ENCODE data around the gene ST3GAL4. TPM values are rescaled to one million over a fixed set of nuclear protein-coding genes. Genes with fewer than 3 reads are reported as not detected.

The ST3GAL4 gene
- total RNA-seq, 2 experiments from 2014 or later, result 1.6 TPM

DNA sequence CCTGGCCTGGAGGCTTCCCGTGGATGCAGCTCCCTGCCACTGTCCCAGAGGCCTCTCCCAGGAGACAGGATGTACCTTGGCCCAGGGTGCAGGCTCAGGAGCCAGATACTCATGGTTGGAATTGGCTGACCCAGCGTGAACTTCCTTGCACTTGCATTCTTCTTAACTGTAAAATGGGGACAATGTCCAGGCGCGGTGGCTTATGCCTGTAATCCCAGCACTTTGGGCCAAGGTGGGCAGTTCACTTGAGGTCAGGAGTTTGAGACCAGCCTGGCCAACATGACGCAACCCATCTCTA is 20.1 kb upstream of the ST3GAL4 start:
- no peak overlapping the region for H3K4me3 Mint-ChIP-seq
- intact Hi-C loops (cut with DNase I, micrococcal nuclease), result no loop called here
- ChIA-PET CTCF (interaction anchor here (0.7 kb wide), 1 partner anchor 133 kb away, joined by 3 read pairs; no protein-coding TSS in a partner anchor), POLR2A (no interaction called here)
- TF ChIP-seq, protein P1, sequence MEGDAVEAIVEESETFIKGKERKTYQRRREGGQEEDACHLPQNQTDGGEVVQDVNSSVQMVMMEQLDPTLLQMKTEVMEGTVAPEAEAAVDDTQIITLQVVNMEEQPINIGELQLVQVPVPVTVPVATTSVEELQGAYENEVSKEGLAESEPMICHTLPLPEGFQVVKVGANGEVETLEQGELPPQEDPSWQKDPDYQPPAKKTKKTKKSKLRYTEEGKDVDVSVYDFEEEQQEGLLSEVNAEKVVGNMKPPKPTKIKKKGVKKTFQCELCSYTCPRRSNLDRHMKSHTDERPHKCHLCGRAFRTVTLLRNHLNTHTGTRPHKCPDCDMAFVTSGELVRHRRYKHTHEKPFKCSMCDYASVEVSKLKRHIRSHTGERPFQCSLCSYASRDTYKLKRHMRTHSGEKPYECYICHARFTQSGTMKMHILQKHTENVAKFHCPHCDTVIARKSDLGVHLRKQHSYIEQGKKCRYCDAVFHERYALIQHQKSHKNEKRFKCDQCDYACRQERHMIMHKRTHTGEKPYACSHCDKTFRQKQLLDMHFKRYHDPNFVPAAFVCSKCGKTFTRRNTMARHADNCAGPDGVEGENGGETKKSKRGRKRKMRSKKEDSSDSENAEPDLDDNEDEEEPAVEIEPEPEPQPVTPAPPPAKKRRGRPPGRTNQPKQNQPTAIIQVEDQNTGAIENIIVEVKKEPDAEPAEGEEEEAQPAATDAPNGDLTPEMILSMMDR (IDR thresholded peaks at IDR 0.05), result no peak
- H3K4me1 ChIP-seq (ENCODE audit: insufficient read depth, low read length), result peaks cover 3% of the 10 kb centered on the region
- peaks cover 72% of the 10 kb centered on the region for H3K36me3 ChIP-seq (ENCODE audit: insufficient read depth, low read length)
- ATAC-seq (ENCODE audit: poor library complexity) (no peak), DNase-seq (no peak)
- H3K27me3 Mint-ChIP-seq, result no peaks in the 10 kb centered on the region
- peaks cover 78% of the 10 kb centered on the region for H3K36me3 Mint-ChIP-seq (ENCODE audit: low read depth)
- H3K9me3 ChIP-seq (ENCODE audit: control insufficient read depth in 1 of 2, insufficient read depth in 1 of 2, low read length in 2 of 2), result no peaks in the 10 kb centered on the region
- no peaks in the 10 kb centered on the region for H3K27me3 ChIP-seq (ENCODE audit: control insufficient read depth in 1 of 2, insufficient read depth in 2 of 2, low read length in 2 of 2)
- no peak overlapping the region for H3K27ac Mint-ChIP-seq
- no peak overlapping the region for H3K27ac ChIP-seq (ENCODE audit: low read depth in 1 of 2, low read length in 2 of 2)
- no peaks in the 10 kb centered on the region for H3K4me1 Mint-ChIP-seq (ENCODE audit: low read depth)
- H3K4me3 ChIP-seq (ENCODE audit: low read length), result no peak overlapping the region
- no peaks in the 10 kb centered on the region for H3K9me3 Mint-ChIP-seq

DNA sequence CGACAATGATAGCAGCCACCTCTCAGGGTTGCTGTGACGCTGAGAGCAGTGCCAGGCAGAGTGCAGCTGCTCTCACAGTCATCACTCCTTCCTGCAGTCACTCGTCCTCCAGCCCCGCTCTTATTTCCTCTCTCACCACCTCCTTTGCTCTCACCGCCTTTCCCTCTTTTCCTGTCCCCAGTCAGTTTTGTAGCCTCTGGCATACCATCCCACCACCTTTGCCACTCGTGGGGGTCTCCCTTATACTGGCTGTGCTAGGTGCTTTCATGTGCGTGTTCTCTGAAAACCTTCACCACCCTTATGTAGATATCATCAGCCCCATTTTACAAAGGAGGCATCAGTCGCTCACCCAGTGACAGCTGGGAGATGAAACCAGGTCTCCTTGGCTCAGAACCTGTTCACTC is 19.3 kb upstream of the ST3GAL4 start:
- no peaks in the 10 kb centered on the region for H3K9me3 Mint-ChIP-seq
- peak; percentile 68 for ATAC-seq (ENCODE audit: poor library complexity)

DNA sequence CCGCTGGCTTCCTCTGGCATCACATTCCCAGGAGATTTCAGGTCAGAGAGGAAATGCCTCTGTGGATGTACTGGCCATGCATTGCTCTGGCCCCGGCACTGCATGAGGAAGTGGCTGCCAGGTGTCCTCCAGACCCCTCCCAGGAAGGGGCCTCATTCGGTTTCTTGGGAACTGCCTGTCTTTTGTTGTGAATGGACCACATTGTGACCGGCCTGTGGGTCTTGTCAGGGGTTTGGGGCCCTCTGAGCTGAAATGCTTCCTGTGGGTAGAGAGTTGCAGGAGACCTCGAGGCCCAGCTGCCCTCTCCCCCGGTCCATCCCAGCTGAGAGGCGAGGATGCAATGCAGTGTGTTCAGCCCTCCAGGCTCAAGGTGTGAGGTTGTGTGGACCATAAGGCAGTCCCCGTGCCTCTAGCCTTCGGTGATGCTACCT is 18.8 kb upstream of the ST3GAL4 start:
- Mint-ChIP-seq H3K4me1 (ENCODE audit: low read depth) (no peaks in the 10 kb centered on the region), H3K4me3 (no peak overlapping the region), H3K9me3 (no peaks in the 10 kb centered on the region), H3K27ac (peak overlapping the region; percentile 66), H3K36me3 (ENCODE audit: low read depth) (peaks cover 82% of the 10 kb centered on the region), H3K27me3 (no peaks in the 10 kb centered on the region)
- intact Hi-C loops (cut with DNase I, micrococcal nuclease), result no loop called here
- Histone ChIP-seq H3K36me3 (ENCODE audit: insufficient read depth, low read length) (peaks cover 76% of the 10 kb centered on the region), H3K27me3 (ENCODE audit: control insufficient read depth in 1 of 2, insufficient read depth in 2 of 2, low read length in 2 of 2) (no peaks in the 10 kb centered on the region), H3K9me3 (ENCODE audit: control insufficient read depth in 1 of 2, insufficient read depth in 1 of 2, low read length in 2 of 2) (no peaks in the 10 kb centered on the region), H3K4me1 (ENCODE audit: insufficient read depth, low read length) (peaks cover 3% of the 10 kb centered on the region), H3K27ac (ENCODE audit: low read depth in 1 of 2, low read length in 2 of 2) (no peak overlapping the region), H3K4me3 (ENCODE audit: low read length) (no peak overlapping the region)
- CTCF ChIA-PET, result no interaction called here
- TF ChIP-seq, protein P1 (IDR thresholded peaks at IDR 0.05), result no peak
- ATAC-seq (ENCODE audit: poor library complexity) (no peak), DNase-seq (no peak)
- POLR2A ChIA-PET, result no interaction called here

More for the DNA sequence above, 19.3 kb upstream of the ST3GAL4 start:
- peaks cover 82% of the 10 kb centered on the region for H3K36me3 Mint-ChIP-seq (ENCODE audit: low read depth)
- Histone ChIP-seq H3K4me3 (ENCODE audit: low read length) (no peak overlapping the region), H3K27me3 (ENCODE audit: control insufficient read depth in 1 of 2, insufficient read depth in 2 of 2, low read length in 2 of 2) (no peaks in the 10 kb centered on the region), H3K9me3 (ENCODE audit: control insufficient read depth in 1 of 2, insufficient read depth in 1 of 2, low read length in 2 of 2) (no peaks in the 10 kb centered on the region), H3K4me1 (ENCODE audit: insufficient read depth, low read length) (peaks cover 3% of the 10 kb centered on the region), H3K27ac (ENCODE audit: low read depth in 1 of 2, low read length in 2 of 2) (no peak overlapping the region), H3K36me3 (ENCODE audit: insufficient read depth, low read length) (peaks cover 76% of the 10 kb centered on the region)
- peak overlapping the region; percentile 66 for H3K27ac Mint-ChIP-seq
- DNase-seq, result no peak
- no peaks in the 10 kb centered on the region for H3K27me3 Mint-ChIP-seq
- intact Hi-C loops (cut with DNase I, micrococcal nuclease), result no loop called here
- H3K4me3 Mint-ChIP-seq, result no peak overlapping the region
- POLR2A ChIA-PET, result no interaction called here
- TF ChIP-seq, protein P1 (IDR thresholded peaks at IDR 0.05), result no peak
- CTCF ChIA-PET, result interaction anchor here (0.7 kb wide), 1 partner anchor 133 kb away, joined by 3 read pairs; no protein-coding TSS in a partner anchor
- no peaks in the 10 kb centered on the region for H3K4me1 Mint-ChIP-seq (ENCODE audit: low read depth)
